Prostate gland (tissue), 2 donors: ENCODE measurements around the gene ZMYND11. TPM values are rescaled to one million over a fixed set of nuclear protein-coding genes. Genes with fewer than 3 reads are reported as not detected.
A peak's percentile ranks its signal among the peaks of the same experiment; 100 is the strongest.

Experiments used
- DNase-seq: peaks from one replicate; pipeline ENCODE4 v3.0.0-alpha.2; 2019; ENCODE audit warnings: low spot score
- H3K27ac ChIP-seq, 2 donors: fragments of 200-600 bp; sonication (generic); 2 replicates each; pipeline ENCODE4 v1.5.1; 2017 to 2019
- H3K27me3 ChIP-seq: fragments of 200-600 bp; sonication (generic); replicated peaks from 2 replicates; pipeline ENCODE4 v1.5.1; 2019; ENCODE audit not compliant: insufficient read depth
- H3K36me3 ChIP-seq, 2 donors: fragments of 200-600 bp; sonication (generic); 1 replicate in 1 of 2; 2 replicates in 1 of 2; pipeline versions ENCODE4 v1.5.1 to v1.8.1; 2017 to 2019
- H3K4me1 ChIP-seq: fragments of 200-600 bp; sonication (generic); replicated peaks from 2 replicates; pipeline ENCODE4 v1.5.1; 2019
- H3K4me3 ChIP-seq, 2 donors: fragments of 200-600 bp; sonication (generic); 2 replicates each; pipeline ENCODE4 v1.5.1; 2017 to 2019
- H3K9me3 ChIP-seq: fragments of 200-600 bp; sonication (generic); 2 replicates; pipeline ENCODE4 v1.5.1; 2017
- POLR2A ChIP-seq: fragments of 450-650 bp; IDR thresholded peaks from one replicate; pipeline ENCODE4 v1.6.1; 2016; ENCODE audit warnings: antibody characterized with exemption, mild to moderate bottlenecking
- POLR2AphosphoS5 ChIP-seq: sonication (generic); formaldehyde crosslinking; IDR thresholded peaks from one replicate; pipeline ENCODE4 v1.6.1; 2017; ENCODE audit warnings: antibody characterized with exemption
- WGBS: methylation state at CpG from one replicate; pipeline ENCODE4 v1.1.5; 2018; 5-methylcytosine and 5-hydroxymethylcytosine counted together
- intact Hi-C: fragments of 100-400 bp; cut with DNase I; formaldehyde crosslinking; loops from one replicate; pipeline ENCODE4 v1.14.2; 2022
- total RNA-seq, 2 donors: library from RNA; depleted of rRNA; stranded (reverse); fragments of >200 nt; gene quantifications; one replicate each; pipeline ENCODE4 v1.1.0, GENCODE V29; 2016
- TF ChIP-seq, protein P1 (sequence below), 4 experiments: fragments of 200-600 bp in 2 of 4; fragments of 450-650 bp in 2 of 4; sonication (generic) in 2 of 4; IDR thresholded peaks; 1 replicate in 3 of 4; 2 replicates in 1 of 4; pipeline ENCODE4 v1.5.1; 2016 to 2019; ENCODE audit warnings: antibody characterized with exemption in 4 of 4, mild to moderate bottlenecking in 2 of 4, moderate library complexity in 2 of 4

Gene ZMYND11
- total RNA-seq, 2 donors from 2014 or later = 66.6 to 78.1 TPM

DNA sequence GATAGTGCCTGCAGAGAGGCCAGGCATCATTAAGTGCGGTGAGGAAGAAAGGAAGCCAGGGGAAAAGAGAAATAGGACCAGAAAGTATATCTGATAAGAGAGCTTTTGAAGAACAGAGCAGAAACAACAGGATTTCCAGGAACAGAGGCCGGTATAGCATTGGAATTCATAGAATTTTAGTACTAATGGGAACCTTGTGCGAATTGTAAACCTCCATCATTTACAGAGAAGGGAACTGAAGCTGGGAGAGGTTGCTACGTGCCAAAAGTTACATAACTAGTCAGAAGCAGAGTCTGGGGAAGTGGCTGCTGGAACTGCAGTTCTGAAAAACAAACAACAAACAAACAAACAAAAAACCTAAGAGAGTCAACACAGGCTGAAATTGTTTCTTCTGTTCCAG lies 5.4 kb upstream of the ZMYND11 start:
- Histone ChIP-seq H3K9me3 (no peaks in the 10 kb centered on the region), H3K36me3 (no peaks in the 10 kb centered on the region), H3K4me3 (no peak overlapping the region), H3K27me3 (no peaks in the 10 kb centered on the region), H3K4me1 (no peaks in the 10 kb centered on the region), H3K27ac (no peak overlapping the region)
- TF ChIP-seq, protein P1, sequence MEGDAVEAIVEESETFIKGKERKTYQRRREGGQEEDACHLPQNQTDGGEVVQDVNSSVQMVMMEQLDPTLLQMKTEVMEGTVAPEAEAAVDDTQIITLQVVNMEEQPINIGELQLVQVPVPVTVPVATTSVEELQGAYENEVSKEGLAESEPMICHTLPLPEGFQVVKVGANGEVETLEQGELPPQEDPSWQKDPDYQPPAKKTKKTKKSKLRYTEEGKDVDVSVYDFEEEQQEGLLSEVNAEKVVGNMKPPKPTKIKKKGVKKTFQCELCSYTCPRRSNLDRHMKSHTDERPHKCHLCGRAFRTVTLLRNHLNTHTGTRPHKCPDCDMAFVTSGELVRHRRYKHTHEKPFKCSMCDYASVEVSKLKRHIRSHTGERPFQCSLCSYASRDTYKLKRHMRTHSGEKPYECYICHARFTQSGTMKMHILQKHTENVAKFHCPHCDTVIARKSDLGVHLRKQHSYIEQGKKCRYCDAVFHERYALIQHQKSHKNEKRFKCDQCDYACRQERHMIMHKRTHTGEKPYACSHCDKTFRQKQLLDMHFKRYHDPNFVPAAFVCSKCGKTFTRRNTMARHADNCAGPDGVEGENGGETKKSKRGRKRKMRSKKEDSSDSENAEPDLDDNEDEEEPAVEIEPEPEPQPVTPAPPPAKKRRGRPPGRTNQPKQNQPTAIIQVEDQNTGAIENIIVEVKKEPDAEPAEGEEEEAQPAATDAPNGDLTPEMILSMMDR (IDR thresholded peaks at IDR 0.05) = no peak
- TF ChIP-seq POLR2A (no peak), POLR2AphosphoS5 (no peak)
- 57% methylated on average over 4 of the region's 4 CpGs for WGBS
- intact Hi-C loops = no loop called here
- DNase-seq = no peak

DNA sequence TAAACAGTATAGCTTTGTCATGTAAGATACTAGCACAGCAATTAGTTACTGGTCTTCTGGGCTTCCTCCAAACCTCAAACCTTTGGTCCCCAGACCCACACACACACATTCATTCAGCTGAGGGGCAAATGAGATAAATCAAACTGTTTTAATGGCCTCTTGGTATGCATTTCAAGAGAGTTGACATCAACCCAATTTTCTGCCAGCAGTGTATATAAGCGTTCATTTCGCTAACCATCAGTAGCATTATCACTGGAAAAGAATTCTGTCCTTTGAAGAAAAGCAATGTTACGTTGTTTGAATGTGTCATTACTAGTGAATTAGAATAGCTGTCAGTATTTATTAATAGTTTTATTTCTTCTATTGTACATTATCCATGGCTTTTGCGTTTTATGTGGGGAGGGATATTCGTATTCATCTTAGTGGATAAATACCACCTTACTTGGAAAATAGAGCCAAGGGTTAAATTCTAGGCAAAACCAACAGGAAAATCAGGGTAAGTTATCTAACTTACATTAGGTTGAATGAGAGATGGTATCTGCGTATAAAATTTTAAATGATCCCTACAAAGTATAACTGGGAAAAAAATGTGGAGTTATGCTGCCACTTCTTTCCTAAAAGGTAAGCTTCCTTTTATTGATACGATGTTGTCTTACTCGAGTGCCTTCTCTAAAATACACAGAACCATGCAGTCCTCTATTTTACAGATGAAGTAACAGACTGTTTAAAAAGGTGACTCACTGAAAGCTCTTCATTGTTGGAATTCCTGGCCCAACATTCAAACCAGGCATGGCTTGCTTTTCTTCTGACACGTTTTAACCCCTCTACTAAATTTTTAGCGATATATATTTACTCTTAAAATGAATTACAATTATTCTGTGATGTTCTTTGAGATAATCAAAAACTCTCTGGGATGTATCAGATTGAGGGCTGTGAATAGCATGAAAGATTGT lies 2.0 kb upstream of the ZMYND11 start:
- Histone ChIP-seq H3K4me3 (no peak overlapping the region), H3K9me3 (no peaks in the 10 kb centered on the region), H3K36me3 (no peaks in the 10 kb centered on the region), H3K27me3 (no peaks in the 10 kb centered on the region), H3K4me1 (peaks cover 4% of the 10 kb centered on the region), H3K27ac (peak overlapping the region in 1 of 2 donors; percentile 98)
- TF ChIP-seq POLR2AphosphoS5 = peak; percentile 62
- no peak for TF ChIP-seq POLR2A
- WGBS = 34% methylated on average over 10 of the region's 10 CpGs
- no peak for DNase-seq
- intact Hi-C loops = no loop called here

DNA sequence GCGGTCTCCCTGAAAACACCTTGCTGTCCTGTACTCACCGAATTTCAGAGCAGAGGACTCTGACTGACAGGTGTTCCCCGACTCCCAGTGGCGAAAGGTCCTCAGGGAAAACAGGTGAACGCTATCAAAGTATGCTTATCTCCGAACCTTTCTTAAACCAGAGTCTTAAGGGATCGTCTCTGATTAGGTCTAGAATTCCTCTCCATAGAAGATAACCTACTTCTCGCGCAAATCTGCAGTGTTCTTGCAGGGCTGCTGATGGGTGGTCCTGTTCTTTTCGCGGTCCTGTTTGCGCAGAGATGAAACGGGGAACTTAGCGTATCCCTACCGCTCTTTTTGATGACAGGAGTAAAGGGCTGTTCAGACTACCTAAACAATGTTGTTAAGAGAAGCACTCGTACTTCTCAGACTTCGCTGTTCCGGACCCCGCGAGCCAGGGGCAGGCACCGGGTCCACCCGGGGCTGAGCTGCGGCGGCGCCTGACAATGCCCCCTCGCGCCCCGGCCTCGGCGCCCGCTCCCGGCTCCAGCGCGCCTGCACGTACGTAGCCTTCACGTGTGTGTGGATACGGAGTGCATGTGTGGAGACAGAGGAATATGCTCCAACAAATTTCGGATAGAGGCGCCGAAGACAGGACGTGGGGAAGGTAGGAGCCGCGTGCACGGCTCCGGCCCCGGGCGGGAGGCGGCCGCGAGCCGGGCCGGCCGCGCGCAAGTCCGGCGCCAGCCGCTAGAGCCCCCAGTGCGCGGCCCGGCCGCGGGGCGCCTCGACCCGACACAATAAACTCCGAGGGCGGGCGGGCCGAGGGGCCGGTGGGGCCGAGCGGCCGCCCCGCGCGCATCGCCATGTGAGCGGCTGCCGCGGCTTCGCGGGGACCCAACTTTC lies 766 bp upstream of the ZMYND11 start:
- under 1% methylated on average over 60 of the region's 84 CpGs for WGBS
- TF ChIP-seq, protein P1 (IDR thresholded peaks at IDR 0.05) = peak in 1 of 4 experiments; percentile 29
- TF ChIP-seq POLR2A (no peak), POLR2AphosphoS5 (no peak)
- Histone ChIP-seq H3K27ac (peak overlapping the region; percentile 98), H3K4me3 (peak overlapping the region; percentile 79 to 87), H3K9me3 (no peaks in the 10 kb centered on the region), H3K4me1 (peaks cover 4% of the 10 kb centered on the region), H3K27me3 (no peaks in the 10 kb centered on the region), H3K36me3 (no peaks in the 10 kb centered on the region)
- peak; percentile 13 for DNase-seq
- intact Hi-C loops = no loop called here

DNA sequence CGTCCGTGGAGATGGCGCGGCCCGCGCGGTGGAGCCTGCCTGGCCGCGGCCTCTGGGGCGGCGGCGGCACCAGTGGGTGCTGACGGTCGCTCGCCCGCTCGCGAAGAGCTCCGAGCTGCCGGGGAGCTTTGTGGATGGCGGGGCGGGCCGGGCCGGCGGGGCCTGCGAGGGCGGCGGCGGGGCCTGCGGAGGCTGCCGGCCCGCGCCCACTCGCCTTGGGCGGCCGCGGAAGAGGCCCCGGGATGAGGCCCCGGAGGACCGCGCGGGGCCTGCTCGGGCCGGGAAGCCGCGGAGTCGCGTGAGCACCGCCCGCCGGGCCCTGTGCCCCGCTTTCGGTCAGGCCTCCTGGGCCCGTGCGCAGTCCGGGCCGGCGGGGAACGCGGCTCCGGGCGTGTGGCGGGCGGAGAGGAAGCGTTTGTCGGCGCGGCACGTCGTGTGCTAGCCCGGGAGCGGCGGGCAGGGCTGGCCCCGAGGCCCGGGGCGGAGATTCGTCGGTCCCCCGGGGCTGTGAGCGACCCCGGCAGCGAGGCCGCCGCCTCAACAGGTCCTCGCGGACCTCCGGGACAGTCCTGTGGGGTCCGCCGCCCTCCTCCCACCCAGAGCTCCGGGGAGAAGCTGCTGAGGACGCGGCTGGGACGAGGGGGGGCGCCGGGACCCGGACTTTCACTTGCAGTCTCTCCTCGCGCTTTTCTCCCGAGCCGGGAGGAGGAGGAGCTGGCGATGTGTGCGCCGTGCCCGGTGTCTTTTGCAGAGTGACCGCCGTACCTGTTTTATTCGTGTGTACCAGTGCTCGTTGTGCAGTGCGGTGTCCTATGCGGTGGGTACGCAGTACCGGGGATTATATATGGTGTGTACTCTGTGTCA lies 578 bp downstream of the ZMYND11 start:
- intact Hi-C loops = no loop called here
- Histone ChIP-seq H3K4me1 (peaks cover 4% of the 10 kb centered on the region), H3K36me3 (no peaks in the 10 kb centered on the region), H3K4me3 (peak overlapping the region; percentile 79 to 87), H3K27ac (peak overlapping the region; percentile 98), H3K9me3 (no peaks in the 10 kb centered on the region), H3K27me3 (no peaks in the 10 kb centered on the region)
- under 1% methylated on average over 88 of the region's 112 CpGs for WGBS
- peak; percentile 14 for TF ChIP-seq POLR2AphosphoS5
- TF ChIP-seq, protein P1 (IDR thresholded peaks at IDR 0.05) = no peak
- peak; percentile 16 for TF ChIP-seq POLR2A
- DNase-seq = peak; percentile 61

DNA sequence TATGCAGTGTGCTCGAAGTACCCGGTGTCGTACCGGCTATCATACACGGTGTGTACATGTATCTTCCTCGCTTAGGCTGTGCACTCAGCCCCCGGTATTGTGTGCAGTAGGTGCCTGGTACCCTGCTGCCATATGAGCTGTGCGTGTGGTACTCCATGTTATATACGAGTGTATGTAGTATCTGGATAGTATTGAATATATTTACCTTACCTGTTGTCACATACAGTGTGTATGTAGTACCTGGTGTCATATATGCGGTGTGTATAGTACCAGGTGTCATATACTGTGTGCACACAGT lies 1.2 kb downstream of the ZMYND11 start:
- 11% methylated on average over 10 of the region's 10 CpGs for WGBS
- no peak for DNase-seq
- H3K4me3 ChIP-seq = peak overlapping the region; percentile 79 to 87

More for the DNA sequence above, 1.2 kb downstream of the ZMYND11 start:
- H3K27ac ChIP-seq = peak overlapping the region; percentile 98
- TF ChIP-seq, protein P1 (IDR thresholded peaks at IDR 0.05) = no peak
- TF ChIP-seq POLR2A (no peak), POLR2AphosphoS5 (no peak)
- intact Hi-C loops = no loop called here
- H3K36me3 ChIP-seq = no peaks in the 10 kb centered on the region
- H3K4me1 ChIP-seq = peaks cover 4% of the 10 kb centered on the region
- H3K9me3 ChIP-seq = no peaks in the 10 kb centered on the region
- H3K27me3 ChIP-seq = no peaks in the 10 kb centered on the region
